Peyer's patch (tissue), 4 donors: Measurements from ENCODE around the gene MDFI.

Experiments
- CTCF ChIP-seq, 6 experiments: fragments of 450-650 bp in 4 of 6; fragments of 200-600 bp in 2 of 6; sonication (generic) in 1 of 6; IDR thresholded peaks; one replicate each; pipeline ENCODE4 v1.5.1; 2017 to 2019; ENCODE audit warnings: antibody characterized with exemption in 6 of 6, mild to moderate bottlenecking in 3 of 6, moderate library complexity in 1 of 6
- POLR2A ChIP-seq, 2 donors: fragments of 450-650 bp; IDR thresholded peaks; one replicate each; pipeline ENCODE4 v1.5.1; 2017; ENCODE audit warnings: antibody characterized with exemption in 2 of 2, mild to moderate bottlenecking in 2 of 2, moderate library complexity in 2 of 2

- TF ChIP-seq CTCF (IDR thresholded peaks at IDR 0.05) (no peak), POLR2A (IDR thresholded peaks at IDR 0.05) (no peak)
These were observed 38.2 kb downstream of the MDFI start for GRCh38 chr6:41676431-41676830.
